Dermis microvascular lymphatic vessel endothelial cell (primary cell): ENCODE measurements around the gene TMEM245. TPM values are rescaled to one million over a fixed set of nuclear protein-coding genes. Genes with fewer than 3 reads are reported as not detected.

Source experiments
- DNase-seq, 2 donors: peaks; one replicate each; pipeline versions ENCODE4 v3.0.0 to v3.0.0-alpha.2; 2010; ENCODE audit warnings: low read depth in 2 of 2
- total RNA-seq: library from RNA; depleted of rRNA; stranded (reverse); fragments of >200 nt; gene quantifications from 2 replicates; pipeline ENCODE4 v1.2.1, GENCODE V29; 2014

Gene TMEM245
- total RNA-seq, 1 donor from 2014 or later, result 49.2 TPM

GRCh38 chr9:109027176-109027575 is 92.6 kb downstream of the TMEM245 start:
- DNase-seq, result peak in 1 of 2 donors; percentile 20

DNA sequence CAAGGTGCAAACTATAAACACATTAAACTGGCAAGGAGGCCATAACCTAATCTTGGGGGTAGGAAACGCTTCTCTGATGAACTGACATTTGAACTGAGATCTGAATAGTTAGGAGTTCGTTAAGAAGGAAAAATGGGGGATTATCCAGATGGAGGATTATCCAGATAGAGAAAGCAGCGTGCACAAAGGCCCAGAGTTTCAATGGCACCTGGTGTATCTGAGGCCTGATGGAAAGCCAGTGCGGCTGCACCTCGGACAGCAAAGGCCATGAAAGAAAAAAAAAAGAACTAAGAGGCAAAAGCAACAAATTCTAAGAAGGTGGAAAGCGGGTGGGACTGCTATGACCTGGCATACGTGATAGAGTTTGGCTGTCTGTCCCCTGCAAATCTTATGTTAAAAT is 93.4 kb downstream of the TMEM245 start:
- DNase-seq, result no peak

- no peak for DNase-seq
Measured at GRCh38 chr9:109022873-109023272, 96.9 kb downstream of the TMEM245 start.

DNA sequence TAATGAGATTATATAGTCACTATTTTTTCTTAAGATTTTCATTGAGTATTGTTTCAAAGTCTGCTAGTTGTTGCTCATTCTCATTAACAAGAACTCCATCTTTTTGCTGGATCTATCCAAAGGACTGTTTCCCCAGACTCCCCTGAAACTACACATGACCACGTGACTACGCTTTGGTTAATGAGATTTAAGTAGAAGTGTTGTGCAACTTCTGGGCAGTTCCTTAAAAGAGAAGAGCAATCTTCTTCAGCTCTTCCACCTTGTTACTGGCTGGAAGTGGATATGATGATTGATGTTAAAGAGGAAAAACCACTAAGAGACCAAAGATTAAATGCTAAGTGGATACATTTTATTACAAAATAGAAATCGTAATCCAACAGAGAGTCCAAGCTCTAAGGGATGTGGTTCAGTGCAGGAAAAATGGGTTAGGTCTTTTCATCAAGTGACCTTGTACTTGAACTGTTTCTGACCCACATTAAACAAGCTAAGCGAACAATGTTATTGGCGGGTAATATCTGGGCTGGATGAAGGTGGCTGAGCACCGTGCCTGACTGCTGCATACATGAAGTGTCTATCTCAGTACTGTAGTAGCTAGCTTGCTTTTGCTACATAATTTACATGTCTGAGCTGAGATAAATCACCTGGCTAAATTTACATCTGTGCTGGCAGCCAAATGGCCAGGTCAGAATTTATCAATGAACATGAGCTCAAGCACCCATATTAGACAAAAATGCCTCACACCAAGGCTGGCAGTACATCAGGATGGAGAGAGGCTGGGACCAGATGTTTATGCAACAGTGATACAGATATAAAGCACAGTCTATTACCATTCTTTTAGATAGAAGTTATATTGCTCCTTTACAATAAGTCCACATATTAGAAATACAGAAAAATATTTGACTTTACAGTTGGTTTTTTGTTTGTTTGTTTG is 98.9 kb downstream of the TMEM245 start:
- no peak for DNase-seq

DNA sequence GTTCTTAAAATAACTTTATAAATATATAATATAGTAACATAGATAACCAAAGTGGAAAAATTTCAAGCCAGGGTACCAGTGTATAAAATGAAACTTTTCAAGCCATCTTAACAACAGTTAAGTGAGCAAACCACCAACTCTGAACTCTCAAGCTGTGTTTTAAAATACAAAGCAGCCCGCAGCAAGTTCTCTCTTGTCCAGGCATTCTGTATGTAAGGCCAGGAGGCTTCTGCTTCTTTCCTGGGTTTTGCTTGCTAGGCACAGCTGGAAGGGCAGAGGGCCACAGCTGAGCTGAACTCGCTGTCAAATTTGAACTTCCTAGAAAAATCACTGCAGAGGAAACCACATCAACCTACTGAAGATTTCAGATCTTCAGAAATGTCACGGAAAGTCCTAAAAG is 99.6 kb downstream of the TMEM245 start:
- DNase-seq, result no peak

DNA sequence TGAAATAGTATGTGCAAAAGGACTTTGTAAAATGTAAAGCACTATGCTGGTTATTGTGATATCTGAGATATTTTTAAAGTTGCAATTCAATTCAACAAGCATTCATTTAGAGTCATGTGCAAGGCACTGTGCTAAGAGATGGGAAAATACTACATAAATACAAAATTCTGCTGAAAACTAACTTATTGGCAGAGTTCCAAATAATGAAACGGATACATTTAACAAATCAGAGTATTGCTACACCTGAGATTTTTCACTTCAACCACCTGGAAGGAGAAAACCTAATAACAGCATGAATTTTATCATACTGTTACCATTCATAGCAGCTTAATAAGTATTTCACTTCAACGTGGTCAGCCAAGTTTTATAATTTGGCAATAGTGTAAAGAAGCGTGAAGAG is 100.3 kb downstream of the TMEM245 start:
- DNase-seq, result no peak

DNA sequence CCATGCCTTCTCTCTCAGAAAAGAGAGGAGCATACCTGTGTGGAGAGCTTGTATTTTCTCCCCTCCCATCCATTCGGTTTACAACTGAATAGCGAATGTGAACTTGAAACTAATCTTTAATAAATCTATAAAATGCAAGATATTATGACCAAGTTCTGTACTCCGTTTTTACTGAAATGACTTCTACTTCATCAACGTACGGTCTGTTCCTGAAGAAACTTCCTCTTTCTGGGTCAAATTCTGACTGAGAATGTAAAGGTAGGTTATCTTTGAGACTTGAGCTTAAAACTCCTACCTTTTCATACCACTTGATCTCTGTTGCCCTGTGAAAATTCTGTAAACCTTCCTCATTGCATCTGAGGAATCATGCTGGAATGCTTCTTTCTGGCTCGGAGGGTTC is 102.3 kb downstream of the TMEM245 start:
- no peak for DNase-seq

DNA sequence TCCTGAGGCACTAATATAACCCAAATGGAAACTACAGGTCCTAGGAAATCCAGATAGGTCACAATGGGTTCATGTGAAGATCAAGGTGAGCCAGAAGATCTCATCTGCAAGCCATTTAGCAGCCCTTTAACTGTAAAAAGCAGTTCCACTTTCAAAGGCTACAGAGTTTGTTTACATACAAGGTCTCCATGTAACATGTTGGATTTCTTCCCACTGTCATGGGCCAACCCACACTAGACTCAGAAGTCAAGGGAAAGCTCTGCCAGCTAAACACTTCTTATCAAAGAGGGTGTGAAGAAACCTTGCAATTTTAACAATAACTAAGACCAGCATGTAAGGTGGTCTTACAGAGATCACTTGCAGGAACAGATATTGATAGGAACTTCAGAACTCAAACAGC is 102.7 kb downstream of the TMEM245 start:
- DNase-seq, result no peak

GRCh38 chr9:109016132-109016531 is 103.6 kb downstream of the TMEM245 start:
- DNase-seq, result no peak

- no peak for DNase-seq
Measured at GRCh38 chr9:109014608-109015280, 105.0 kb downstream of the TMEM245 start.

DNA sequence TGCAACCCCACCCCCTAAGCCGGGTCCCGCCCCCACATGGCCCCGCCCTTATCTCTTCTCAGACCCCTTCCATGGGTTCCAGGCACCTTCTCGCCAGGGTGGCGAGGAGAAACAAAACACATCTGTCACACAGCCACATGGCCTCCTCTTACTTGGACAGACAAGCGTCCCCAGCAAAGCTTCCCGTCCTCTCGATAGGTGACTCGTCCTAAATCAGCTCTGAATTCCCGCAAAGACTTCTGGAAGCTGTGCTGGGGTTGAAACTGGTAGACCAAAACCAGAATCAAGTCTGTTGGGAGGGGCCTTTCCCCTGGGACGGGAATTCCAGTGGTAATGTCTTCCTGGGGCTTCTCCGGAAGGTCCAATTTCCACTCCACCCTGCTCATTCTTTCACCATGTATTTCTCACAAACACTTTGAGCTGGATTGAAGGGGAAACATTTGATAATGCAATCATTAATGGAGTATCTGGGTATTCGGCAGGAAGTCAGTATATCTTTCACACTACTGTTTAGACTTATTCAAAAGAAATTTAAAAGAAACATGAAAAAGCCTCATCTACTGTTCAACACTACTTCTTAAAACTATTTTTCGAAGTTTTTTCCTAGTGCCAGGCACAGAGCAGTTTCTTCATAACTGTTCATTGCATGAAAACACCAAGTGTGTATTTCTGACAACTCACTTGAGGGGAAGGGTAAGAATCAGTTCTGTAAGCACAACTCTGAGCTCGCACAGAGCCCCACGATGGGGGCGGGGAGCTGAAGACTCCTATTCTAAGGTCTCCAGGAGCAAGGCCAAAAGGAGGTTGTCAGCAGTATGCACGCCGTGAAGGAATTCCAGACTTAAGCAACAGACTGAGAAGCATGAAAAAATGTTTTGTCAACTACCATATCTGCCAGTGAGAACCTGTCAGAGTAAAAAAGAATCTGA is 105.8 kb downstream of the TMEM245 start:
- peak in 1 of 2 donors; percentile 39 for DNase-seq

DNA sequence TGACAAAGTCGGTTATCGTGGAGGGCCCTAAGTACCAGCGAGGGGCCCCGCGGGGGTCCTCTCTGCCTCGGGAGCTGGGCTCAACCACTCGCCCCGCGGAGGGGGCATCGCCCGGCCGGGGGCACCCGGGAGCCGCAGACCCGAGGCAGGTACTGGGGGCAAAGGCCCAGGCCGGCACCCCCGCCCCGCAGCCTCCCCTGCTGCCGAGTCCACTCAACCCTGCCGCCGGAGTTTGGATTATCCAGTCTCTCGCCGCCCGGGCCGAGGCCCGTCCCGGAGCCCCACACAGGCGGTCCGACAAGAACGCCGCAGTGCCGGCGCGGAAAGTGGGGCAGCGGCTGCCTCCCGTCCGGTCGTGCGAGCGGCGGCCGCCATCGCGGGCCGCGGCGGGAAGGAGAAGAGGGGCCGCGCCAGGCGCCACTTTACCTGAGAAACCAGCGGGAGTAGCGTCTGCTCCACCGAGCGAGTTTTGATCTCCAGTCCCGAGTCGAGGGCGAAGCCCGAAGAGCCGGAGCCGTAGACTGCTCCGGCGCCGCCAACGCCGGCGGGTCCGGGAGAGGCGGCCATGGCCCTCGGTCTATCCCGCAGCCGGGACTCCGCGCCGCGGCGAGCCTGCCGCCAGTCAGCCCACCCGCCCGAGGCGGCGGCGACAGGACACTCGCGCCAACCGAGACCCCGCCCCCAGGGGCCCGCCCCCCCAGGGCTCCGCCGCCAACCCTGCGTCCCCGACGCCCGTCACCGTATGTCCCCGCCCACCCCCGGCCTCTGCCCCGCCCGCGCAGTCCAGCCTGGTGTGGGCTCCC is 106.7 kb downstream of the TMEM245 start, which contains the start of gene CTNNAL1:
CTNNAL1 (minus strand) TSS at position 624 of the 803 bp plus-strand sequence; CDS start at position 567, 57 bp downstream.
- peak; percentile 75 to 93 for DNase-seq

- DNase-seq, result peak; percentile 43 to 88
Measured at GRCh38 chr9:109012009-109012875, 107.5 kb downstream of the TMEM245 start.

DNA sequence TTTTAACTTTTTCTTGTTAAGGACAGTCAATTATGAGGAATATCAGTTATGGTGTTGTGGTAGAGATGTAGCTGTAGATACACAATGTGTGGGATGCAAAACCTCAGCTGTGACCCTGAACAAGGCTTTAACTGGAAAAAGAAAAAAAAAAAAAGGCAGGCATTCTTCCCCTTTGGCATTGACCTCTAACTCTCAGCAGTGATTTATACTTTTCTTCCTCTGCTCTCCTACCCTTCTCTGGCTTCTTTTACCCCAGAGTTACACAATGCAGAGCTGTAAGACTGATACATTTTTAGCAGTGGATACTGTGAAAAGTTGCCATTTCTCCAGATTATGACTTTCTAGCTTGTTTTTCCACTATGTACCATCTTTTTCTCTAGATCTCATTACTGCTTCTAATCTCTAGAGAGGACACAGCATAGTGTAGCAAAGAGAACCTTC is 108.5 kb downstream of the TMEM245 start:
- DNase-seq, result no peak

GRCh38 chr9:109010746-109011145 is 109.0 kb downstream of the TMEM245 start:
- peak; percentile 85 to 93 for DNase-seq

DNA sequence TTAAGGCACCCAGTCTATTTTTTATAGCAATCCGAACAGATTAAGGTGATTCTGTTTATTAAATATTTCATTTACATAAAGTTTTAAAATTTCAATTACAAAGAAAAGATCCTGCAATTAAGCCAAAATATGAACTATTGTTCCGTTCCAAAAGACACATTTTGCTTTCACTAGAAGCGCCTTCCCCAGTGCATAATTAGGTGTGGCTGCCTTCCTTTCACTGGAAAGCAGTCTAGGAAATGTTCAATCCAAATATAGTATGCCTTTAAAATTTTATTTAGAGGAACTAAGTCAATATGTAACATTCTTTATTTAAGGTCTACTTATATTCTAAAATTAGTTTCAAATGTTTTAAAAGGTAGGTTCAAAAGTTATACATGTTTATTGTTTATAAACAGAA is 114.1 kb downstream of the TMEM245 start:
- DNase-seq, result no peak

DNA sequence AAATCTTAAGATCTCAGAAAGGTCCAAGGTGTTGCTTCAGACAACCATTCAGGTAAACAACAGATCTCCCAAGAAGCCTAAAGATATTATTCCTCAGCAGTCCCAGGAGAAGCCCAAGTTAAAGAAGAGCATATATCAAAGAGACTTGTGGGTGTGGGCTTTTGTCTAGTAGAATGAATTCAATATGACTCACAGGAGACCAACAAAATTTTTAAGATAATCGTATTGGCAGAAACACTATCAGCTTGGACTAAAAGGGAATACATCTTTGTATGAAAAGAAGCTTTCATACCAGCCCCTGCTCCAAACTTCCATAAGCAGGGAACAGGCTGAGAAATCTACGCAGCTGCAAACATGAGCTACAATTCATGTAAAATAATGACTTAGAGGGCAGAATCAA is 116.6 kb downstream of the TMEM245 start:
- no peak for DNase-seq

DNA sequence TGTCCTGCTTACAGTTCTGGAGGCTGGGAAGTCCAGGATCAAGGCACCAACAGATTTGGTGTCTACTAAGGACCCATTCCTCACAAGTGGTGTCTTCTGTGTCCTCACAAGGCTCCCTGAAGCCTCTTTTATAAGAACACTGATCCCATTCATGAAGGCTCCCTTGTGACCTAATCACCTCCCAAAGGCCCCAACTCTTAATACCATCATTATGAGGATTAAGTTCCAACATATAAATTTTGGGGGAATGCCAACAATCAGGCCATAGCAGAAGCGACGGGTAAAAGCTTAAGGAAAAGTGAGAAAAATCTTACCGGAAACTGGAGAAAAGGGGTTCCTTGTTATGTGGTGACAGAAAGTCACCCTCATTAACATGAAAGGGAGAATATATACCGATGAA is 117.6 kb downstream of the TMEM245 start:
- no peak for DNase-seq

DNA sequence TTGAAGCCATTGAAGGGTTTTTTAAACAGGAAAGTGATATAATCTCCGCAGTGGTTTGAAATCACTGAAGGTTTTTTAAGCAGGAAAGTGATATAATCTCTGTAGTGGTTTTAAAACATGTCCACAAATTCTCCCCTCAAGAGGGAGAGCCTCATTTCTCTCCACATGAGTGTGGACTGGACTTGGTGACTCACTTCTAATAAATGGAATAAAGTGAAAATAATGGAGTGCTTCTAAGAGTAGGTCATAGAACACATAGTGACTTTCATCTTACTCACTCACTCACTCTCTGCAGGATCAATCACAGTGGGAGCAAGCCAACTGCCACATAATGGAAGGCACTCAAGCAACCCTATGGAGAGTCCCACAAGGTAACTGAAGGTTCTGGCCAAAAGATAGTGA is 118.5 kb downstream of the TMEM245 start:
- peak in 1 of 2 donors; percentile 45 for DNase-seq

DNA sequence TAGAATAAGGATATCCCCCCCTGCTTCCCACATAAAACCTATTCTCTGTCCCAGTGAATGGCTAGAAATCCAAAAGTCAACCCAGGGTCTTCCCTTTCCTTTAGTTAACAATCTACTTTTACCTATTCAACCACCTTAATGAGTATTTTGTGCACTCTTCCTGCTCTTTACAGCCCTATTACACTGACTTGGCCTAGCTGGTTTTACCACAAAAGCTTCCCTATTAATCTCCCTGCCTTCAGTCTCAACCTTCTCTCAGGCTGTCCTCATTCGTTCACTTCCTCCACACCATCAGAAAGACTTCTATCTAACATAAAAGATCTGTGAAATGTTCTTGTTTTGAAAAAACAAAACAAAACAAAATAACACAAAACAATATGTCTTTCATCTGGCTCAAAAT is 122.6 kb downstream of the TMEM245 start:
- no peak for DNase-seq
